Gastrocnemius medialis (tissue), 4 donors: ENCODE results near the gene BACE1.

ENCODE experiments used
- POLR2A ChIP-seq, 2 donors: fragments of 450-650 bp; IDR thresholded peaks; one replicate each; pipeline ENCODE4 v1.6.1; 2017; ENCODE audit warnings: antibody characterized with exemption in 2 of 2, mild to moderate bottlenecking in 2 of 2, moderate library complexity in 2 of 2
- TF ChIP-seq, protein P1 (sequence below), 5 experiments: fragments of 450-650 bp in 3 of 5; fragments of 200-600 bp in 2 of 5; sonication (generic) in 2 of 5; IDR thresholded peaks in 4 of 5; conservative IDR thresholded peaks in 1 of 5; 1 replicate in 4 of 5; 2 replicates in 1 of 5; pipeline ENCODE4 v1.5.1; 2016 to 2019; ENCODE audit warnings: antibody characterized with exemption in 5 of 5, mild to moderate bottlenecking in 3 of 5, moderate library complexity in 3 of 5

DNA sequence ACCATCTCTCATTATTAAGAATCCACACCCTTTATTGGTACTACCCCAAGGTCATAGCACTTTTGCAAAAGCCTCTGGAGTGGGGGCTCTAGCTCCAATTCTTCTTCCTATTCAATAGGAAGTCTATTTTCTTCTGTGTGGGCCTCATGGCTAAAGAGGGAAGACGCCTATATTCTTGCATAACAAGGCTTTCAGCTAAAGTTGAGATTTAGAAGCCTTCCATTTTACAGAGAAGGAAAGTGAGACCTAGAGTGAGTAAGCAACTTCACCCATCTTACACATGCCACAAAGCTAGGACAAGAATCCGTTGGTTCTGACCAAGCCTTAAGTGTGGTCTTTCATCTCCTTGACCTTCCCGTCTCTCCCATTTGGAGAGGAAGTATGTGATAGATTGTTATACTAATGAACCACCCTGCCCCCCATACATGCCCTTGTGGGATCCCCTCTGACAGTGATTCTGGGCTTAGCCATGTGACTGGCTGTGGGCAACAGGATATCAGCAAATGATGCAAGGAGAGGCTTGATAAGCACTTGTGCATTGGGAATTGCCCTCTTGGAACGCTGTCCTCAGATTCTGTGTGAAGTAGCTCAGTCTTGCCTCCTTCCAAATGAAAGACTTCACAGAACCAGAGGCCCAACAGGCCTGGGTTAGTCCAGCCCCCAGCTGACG lies 12.3 kb downstream of the BACE1 start:
- TF ChIP-seq, protein P1, sequence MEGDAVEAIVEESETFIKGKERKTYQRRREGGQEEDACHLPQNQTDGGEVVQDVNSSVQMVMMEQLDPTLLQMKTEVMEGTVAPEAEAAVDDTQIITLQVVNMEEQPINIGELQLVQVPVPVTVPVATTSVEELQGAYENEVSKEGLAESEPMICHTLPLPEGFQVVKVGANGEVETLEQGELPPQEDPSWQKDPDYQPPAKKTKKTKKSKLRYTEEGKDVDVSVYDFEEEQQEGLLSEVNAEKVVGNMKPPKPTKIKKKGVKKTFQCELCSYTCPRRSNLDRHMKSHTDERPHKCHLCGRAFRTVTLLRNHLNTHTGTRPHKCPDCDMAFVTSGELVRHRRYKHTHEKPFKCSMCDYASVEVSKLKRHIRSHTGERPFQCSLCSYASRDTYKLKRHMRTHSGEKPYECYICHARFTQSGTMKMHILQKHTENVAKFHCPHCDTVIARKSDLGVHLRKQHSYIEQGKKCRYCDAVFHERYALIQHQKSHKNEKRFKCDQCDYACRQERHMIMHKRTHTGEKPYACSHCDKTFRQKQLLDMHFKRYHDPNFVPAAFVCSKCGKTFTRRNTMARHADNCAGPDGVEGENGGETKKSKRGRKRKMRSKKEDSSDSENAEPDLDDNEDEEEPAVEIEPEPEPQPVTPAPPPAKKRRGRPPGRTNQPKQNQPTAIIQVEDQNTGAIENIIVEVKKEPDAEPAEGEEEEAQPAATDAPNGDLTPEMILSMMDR (IDR thresholded peaks at IDR 0.05 in 4 of 5, conservative IDR thresholded peaks at IDR 0.05 in 1 of 5) = no peak
- TF ChIP-seq POLR2A (IDR thresholded peaks at IDR 0.05) = no peak
